NCI-H526 treated with DMSO at 0.1 percent for 48 hours (cell line): ENCODE results near the gene HMCN2.

Experiments used
- DNase-seq: peaks from one replicate; lab custom pipeline; 2025; lab: John Stamatoyannopoulos, UW

The HMCN2 gene

DNA sequence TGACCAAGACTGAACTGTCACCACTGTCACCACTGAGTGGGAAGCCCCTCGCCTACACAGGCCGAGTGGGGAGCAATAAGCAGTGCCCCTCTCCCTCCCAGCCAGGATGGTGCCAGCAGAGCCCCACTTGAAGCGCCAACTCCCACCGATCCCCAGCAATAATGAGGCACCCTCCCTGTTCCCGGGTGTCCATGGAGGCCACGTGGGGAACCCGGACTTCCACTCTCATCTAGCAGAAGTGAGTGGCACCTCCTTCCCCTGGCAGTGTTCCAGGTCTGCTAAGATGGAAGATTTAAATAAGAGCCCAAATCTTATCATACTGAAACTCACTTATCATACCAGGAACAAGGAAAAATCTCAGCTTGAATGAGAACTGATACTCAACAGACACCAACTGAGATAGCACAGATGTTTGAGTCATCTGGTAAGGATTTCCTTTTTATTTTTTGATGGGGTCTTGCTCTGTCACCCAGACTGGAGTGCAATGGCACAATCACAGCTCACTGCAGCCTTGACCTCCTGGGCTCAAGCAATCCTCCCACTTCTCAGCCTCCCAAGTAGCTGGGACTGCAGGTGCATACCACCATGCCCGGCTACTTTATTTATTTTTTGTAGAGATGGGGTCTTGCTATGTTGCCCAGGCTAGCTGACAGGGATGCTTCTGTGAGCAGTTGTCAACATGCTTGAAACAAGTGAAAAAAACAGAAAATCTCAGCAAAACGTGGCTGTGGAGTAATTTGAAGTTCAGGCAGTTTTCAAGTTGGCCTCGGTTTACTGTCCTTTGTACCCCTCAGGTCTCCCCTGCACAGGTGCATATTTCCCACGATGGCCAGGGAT, 149.6 kb downstream of the HMCN2 start:
- DNase-seq, result no peak

DNA sequence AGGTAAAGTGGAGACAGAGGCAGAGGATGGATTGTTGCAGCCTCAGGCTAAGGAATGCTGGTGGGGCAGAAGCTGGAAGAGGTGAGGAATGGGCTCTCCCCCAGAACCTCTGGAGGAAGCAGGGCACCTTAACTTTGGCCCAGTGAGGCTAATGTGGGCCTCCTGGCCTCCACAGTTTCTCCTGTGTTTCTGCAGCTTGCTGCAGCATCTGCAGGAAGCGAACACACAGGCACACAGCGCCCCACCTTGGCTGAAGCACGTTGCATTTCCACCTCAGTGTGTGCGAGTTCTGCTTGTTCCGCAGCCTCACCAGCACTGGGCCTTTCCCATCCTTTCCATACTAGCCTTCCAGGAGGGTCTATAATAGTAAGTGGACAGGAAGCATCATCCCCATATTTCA, 152.0 kb downstream of the HMCN2 start:
- no peak for DNase-seq

DNA sequence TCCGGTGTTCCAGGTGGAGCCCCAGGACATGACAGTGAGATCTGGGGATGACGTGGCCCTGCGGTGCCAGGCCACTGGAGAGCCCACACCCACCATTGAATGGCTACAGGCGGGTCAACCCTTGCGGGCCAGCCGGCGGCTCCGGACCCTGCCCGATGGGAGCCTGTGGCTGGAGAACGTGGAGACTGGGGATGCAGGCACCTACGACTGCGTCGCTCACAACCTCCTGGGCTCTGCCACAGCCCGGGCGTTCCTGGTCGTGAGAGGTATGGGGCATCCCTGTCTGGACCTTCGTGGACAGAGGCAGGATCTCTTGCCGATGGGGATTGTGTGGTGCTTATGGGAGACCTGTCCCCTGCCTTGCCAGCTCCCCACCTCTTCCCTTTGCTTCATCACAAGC, 153.2 kb downstream of the HMCN2 start:
- no peak for DNase-seq

DNA sequence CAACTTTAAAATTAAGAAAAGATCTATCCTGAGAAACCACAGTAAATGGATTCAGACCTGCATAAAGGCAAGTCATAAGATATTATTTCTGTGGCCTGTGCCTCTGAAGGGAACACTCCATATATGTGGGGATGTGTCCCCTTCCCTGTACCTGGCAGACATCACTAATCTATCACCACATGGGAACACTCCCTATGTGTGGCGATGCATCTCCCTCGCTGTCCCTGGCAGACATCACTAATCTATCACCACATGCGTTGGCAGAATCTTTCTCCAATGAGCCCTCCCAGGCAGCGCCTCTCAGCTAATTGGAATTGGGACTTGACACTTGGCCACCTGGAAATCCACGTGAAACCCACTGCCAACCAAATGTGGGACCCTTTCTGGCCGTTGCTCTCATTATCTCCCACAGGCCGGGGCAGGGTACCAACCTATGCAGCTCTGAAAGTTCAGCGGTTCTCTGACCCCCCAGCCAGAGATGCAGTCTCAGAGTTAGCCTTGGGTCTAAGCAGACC, 154.0 kb downstream of the HMCN2 start:
- no peak for DNase-seq

DNA sequence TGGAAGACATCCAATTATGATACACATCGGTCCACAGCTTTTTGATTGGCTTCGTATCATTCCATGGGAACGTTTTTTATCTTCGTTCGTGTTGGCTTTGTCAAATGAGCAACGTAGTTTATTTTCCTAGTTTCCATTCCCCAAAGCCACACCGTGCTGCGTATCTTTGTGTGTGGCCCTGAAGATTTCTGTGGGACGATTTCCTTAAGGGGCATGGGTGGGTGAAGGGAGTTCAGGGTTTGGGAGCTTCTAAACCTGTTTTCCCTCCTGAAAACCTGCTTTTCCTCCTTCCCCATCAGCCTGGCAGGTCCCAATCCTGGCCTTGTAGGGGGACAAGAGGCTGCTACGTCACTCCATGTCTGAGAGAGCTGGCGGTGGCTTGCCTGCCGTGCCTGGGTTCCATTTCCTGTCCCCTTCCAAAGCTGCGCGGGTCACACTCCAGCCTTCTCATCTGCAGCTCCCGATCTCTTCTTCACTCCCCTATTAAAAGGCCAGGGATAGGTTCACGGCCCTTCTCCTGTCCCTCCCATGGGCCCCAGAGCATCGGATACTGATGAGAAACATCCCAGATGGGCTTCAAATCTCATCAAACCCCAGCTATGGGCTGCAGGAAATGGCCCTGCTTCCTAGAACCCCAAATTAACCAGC, 155.7 kb downstream of the HMCN2 start:
- no peak for DNase-seq

DNA sequence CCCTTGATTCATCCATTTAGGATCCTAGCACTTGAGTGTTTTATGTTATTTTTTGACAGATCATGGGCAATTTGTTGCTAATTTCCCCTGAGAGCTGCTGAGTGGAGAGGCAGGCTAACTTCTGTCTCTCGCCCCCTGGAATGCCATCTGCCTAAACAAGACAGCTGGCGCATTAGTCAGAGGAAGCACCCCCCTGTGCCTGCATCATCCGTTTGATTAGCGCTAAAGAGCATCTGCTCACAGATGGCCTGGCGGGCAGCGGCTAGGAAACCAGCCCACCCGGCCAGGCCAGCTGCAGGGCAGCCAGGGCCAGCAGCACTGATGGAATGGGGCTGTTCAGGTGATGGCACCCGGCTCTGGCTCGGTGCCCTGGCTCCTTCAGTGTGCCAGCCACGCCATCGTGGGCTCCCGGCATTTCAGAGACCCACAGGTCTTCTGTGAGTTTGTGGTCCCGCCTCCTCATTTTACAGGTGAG, 156.3 kb downstream of the HMCN2 start:
- DNase-seq, result no peak

DNA sequence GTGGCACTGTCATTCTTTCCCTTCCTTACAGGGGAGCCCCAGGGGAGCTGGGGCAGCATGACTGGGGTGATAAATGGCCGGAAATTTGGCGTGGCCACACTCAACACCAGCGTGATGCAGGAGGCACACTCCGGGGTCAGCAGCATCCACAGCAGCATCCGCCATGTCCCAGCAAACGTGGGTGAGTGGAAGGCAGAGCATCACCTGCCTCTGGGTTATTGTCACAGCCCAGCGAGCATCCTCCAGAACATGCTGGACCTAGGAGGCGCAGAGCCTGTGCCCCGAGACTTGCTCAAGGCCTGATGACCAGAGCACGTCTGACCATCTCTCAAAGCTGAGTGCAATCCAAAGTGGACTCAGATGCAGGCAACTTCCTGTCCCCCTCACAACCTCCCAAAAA, 157.0 kb downstream of the HMCN2 start:
- DNase-seq, result no peak

DNA sequence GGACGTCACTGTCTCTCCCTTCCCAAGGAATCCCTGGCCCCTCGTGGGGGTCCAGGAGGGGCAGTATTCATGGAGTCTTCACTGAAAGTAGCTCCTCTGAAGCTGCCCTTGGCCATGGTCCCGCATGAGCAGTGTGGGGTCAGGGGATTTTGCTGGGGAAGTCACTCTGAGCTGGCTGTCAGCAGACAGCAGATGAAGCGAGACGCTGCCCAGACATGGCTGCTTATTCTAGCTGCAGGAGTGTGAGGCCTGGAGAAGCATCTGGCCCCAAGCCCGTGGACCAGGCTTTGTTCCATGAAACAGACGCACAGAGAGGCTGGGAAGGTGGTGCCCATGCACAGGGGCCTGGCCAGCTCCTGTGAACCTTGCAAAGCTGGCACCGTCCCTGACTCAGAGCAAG, 157.7 kb downstream of the HMCN2 start:
- no peak for DNase-seq

DNA sequence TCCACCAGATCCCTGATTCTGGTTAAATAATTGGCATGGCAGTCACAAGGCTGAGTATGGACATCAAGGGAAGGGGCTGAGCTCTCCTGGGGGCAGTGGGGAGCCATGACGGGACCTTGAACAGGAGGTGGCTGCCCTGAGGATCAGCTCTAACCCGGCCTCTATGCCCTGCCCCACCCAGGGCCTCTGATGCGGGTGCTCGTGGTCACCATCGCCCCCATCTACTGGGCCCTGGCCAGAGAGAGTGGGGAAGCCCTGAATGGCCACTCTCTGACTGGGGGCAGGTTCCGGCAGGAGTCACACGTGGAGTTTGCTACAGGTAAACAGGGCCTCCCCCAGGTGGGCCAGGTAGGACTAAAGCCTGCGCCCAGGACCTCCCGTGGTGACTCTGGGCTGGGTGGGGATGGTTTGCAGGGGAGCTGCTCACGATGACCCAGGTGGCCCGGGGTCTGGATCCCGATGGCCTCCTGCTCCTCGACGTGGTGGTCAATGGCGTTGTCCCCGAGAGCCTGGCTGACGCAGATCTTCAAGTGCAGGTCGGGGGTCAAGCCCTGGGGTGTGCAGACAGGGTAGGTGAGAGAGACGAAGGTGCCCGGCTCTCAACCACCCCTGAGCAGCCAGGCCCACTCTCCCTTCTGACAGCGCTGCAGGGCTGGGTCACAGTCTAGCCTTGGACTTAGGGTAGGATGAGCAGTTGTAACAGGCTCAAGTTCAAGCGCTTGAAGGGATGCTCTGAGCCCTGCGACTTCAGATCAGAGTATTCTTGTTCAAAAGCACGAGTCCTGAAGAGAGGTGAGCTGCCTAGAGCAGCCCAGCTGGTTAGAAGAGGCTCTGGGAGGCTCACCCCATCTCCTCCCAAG, 159.3 kb downstream of the HMCN2 start:
- DNase-seq, result no peak

DNA sequence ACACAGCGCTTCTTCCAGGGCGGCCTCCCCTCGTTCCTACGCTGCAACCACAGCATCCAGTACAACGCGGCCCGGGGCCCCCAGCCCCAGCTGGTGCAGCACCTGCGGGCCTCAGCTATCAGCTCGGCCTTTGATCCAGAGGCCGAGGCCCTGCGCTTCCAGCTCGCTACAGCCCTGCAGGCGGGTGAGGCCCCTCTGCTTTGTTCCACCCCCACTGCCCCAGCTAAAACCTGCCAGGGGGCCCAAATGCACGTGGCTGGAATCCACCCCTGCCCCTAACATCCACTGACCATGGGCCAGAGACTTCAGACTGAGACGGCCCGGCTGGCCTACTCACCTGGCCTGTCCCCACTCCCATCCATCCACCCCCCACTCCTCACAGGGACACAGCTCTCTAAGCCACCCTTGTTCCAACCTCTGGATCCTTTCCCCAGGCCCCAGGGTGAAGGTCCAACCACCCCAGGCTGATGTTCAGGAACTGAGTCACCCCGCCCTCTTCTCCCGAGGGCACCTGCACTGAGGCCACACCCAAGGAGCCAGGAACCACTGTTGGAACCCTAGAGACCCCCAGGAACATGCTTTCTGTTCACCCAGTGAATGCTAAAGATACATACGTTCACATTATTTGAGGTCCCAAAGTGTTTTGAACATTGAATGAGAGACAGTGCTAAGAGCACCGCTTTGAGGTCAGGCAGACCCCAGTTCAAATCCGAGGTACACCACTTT, 160.3 kb downstream of the HMCN2 start:
- DNase-seq, result no peak

DNA sequence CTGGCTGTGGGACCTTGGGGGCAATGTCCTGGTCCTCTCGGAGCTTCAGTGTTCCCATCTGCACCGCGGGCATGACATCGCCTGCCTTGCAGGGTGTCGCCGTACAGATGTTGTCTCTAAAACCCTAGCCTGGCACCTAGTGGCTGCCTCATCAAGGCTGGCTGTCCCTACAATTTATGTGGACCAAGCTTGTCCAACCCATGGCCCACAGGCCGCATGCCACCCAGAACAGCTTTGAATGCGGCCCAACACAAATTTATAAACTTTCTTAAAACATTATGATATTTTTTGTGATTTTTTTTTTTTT, 160.9 kb downstream of the HMCN2 start:
- DNase-seq, result no peak

DNA sequence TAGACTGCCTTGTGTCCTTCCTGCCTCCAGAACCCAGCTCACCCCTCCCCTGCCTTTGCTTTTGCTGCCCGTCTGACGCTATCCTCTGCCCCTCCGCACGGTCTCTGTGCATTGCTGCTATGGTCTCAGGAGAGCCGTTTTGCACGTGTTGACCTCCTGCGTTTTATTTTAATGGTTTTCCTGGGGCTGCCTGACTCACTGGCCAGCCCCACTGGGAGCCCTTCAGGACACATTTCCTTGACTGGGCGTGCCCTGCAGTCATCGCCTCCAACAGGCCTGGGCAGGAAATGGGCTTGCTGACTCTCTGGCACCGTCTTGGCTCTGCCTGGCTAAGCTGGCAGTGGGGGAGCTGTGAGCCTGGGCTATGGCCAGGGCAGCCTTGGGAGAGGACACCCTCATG, 161.3 kb downstream of the HMCN2 start:
- no peak for DNase-seq

DNA sequence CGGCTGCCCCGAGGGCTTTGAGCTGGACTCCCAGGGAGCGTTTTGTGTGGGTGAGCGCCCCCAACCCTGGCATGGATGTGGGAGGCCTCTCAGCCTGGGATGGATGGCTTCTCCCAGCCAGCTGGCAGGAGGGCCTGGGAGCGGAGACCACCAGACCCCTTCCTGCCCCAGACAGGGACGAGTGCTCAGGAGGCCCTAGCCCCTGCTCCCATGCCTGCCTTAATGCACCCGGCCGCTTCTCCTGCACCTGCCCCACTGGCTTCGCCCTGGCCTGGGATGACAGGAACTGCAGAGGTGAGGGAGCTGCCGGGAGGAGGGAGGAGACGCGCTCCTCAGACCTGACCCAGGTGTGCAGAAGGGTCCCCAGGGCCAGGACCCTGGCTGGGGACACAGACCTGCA, 161.8 kb downstream of the HMCN2 start:
- no peak for DNase-seq

DNA sequence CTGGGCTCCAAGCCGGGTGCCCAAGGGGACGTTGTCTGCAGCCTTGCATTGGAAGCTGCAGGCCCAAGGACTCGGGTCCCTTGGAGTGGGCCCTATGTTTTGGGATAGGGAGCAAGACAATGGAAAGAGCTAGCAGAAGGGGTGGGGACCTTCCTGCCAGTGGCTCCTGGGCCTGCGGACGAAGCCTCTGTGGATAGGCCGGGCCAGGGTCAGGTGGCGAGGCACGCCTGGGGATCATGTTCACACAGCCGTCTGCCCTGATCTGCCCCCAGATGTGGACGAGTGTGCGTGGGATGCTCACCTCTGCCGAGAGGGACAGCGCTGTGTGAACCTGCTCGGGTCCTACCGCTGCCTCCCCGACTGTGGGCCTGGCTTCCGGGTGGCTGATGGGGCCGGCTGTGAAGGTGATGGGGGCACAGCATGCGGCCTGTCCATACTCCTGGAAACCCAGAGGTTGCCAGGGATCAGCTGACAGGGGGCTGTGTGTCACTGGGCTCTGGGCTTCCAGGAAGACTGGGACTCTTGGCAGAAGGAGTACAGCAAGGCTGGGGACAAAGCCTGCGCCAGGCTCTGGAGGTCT, 162.6 kb downstream of the HMCN2 start:
- DNase-seq, result no peak

DNA sequence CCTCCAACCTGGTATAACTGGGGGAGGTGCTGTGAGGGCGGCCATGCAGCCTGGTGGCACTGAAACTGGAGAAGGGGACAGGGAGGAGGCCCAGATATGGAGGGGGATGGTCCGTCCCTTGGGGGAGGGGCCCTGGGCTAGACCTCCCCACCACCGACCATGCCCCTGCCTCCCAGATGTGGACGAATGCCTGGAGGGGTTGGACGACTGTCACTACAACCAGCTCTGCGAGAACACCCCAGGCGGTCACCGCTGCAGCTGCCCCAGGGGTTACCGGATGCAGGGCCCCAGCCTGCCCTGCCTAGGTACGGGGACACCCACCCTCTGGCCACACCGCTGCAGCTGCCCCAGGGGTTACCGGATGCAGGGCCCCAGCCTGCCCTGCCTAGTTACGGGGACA, 163.8 kb downstream of the HMCN2 start:
- DNase-seq, result no peak

DNA sequence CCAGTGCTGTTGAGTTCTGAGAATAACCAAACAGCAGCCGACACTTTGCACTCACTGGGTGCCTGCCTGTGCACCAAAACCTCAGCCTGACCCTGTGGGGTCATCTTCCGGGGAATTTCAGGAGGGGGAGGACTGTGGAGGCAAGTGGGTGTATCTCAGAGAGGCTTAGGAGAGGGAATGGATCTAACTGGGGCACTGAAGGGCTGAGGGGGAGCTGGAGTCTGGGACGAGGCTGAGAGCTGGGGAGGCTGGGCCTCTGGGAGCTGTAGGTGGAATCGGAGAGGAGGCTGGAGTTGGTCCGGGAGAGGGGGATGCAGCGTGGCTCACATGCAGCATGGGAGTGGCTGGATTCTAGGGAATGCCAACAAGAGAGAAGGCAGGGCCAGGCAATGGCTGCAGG, 164.3 kb downstream of the HMCN2 start:
- DNase-seq, result no peak

DNA sequence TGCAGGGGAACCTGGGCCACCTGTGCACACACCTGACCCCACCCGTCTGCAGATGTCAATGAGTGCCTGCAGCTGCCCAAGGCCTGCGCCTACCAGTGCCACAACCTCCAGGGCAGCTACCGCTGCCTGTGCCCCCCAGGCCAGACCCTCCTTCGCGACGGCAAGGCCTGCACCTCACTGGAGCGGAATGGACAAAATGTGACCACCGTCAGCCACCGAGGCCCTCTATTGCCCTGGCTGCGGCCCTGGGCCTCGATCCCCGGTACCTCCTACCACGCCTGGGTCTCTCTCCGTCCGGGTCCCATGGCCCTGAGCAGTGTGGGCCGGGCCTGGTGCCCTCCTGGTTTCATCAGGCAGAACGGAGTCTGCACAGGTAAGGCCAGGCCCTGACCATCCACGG, 164.7 kb downstream of the HMCN2 start:
- no peak for DNase-seq

DNA sequence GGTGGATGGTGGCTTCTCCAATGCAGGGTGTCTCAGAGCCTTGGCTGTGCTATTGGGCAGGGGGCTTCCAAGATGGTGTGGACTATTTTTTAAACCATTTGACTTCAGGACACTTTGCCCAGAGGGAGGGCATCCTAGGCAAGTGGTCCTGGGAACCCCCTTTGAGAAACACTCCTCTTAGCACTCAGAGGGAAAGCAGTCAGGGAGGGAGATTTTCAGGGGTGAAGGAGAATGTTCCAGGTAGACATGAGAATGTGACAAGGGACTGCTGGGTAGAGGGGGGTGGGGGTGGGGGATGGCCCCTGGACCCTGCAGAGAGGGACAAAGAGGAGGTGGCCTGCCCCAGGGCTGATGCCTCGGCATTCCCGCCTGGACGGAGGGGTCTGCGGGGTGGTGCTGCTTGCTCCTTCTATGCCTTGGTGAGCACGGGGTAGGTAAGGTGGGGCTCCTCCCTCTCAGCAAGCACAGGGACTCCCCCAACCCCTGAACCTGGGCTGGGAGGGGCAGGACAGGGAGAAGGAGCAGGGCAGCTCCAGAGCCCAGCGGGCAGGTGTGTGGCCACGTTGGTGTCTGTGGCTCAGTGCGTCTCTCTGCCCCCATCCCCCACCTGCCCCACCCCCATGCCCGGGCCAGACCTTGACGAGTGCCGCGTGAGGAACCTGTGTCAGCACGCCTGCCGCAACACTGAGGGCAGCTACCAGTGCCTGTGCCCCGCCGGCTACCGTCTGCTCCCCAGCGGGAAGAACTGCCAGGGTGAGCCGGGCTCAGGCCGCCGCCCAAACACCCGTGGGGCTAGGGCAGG, 165.4 kb downstream of the HMCN2 start:
- DNase-seq, result no peak

DNA sequence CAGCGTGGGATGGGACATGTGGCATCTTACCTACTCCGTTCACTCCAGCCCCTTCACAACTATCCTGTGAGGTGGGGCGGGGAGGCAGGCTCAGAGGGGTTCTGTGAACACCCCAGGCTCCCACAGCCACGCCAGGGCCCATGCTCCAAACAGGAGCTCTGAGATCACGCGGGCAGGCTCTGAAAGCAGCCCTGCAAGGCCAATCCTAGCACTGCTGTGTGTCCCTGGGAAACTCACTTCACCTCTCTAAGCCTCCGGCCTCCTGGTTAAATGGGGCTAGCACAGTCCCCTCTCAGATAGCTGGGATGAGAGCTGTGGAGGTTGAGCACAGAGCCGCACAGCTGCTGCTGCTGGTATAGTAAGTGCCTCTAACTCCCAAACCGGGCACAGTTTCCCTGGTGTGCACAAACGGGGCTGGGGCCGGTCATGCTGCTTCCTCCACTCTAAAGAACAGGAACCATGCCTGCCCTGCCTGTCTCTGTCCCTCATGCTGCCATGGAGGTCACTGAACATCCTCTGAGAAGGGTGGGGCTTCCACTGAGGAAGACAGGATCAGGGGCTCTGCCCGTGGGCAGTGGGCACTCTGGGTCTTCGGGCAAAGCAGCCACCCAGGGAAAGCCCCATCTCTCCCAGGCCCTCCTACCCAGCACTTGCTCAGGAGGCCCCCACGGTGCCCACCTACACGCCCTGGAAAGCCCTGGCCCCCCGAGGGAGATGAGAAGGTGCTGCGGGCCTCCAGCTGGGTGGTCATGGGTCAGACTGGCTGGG, 166.2 kb downstream of the HMCN2 start:
- no peak for DNase-seq

DNA sequence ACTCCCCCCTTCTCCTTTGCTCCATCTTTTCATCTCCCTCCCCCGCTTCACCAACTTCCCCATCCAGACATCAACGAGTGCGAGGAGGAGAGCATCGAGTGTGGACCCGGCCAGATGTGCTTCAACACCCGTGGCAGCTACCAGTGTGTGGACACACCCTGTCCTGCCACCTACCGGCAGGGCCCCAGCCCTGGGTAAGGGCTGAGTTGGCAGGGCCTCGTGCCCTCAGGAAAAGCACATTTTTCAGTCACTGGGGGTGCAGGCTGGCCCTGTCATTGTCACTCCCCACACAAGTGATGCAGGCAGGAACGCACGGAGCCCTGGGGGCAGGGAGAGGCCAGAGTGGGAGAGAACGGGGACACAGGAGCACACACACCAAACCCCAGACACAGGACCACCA, 166.8 kb downstream of the HMCN2 start:
- no peak for DNase-seq
